GM21825 (cell line): ENCODE data around the gene TRIM61.

Experiments
- ATAC-seq: cut with Tn5 transposase; IDR thresholded peaks from one replicate; pipeline ENCODE4 v1.9.1; 2021; ENCODE audit warnings: mild to moderate bottlenecking, moderate library complexity; ENCODE audit not compliant: unreplicated experiment

TRIM61 gene

DNA sequence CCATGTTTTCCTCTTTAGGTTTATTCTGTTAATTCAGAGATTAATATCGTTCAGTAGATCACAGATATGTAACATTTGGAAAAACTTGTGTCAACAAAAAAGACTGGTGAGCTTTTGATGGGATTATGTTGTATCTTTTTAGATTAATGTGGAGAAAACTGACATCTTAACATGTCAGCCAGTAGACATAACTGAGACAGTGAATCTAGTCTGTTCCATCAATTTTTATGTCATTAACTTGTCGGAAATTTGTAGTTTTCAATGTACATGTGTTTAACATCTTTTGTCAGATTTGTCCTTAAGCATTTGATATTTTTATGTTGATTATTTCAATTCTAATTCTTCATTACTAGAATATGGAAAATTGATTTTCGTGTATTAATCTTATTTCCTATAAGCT is 58.5 kb downstream of the TRIM61 start:
- ATAC-seq = no peak
